ENCODE results near the gene ATF7IP.

The ATF7IP gene

DNA sequence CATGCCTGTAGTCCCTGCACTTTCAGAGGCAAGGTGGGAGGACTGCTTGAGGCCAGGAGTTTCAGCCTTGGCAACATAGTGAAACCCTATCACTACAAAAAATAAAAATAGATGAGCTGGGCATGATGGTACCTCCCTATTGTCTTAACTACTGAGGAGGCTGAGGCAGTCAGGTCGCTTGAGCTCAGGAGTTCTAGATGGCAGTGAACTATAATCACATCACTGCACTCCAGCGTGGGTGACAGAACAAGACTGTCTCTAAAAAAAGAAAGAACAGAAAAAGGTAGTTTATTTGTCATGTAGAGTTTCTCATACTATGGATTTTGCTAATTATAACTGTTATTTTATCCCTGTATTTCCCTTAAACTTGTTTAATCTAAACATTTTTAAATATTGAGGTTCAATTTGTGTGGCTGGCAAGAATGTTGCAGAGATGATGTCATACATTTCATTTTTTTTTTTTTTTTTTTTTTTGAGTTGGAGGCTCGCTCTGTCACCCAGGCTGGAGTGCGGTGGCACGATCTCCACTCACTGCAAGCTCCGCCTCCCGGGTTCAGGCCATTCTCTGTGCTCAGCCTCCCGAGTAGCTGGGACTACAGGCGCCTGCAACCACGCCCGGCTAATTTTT is 39.7 kb upstream of the ATF7IP start:
- TF ChIP-seq, protein P1, sequence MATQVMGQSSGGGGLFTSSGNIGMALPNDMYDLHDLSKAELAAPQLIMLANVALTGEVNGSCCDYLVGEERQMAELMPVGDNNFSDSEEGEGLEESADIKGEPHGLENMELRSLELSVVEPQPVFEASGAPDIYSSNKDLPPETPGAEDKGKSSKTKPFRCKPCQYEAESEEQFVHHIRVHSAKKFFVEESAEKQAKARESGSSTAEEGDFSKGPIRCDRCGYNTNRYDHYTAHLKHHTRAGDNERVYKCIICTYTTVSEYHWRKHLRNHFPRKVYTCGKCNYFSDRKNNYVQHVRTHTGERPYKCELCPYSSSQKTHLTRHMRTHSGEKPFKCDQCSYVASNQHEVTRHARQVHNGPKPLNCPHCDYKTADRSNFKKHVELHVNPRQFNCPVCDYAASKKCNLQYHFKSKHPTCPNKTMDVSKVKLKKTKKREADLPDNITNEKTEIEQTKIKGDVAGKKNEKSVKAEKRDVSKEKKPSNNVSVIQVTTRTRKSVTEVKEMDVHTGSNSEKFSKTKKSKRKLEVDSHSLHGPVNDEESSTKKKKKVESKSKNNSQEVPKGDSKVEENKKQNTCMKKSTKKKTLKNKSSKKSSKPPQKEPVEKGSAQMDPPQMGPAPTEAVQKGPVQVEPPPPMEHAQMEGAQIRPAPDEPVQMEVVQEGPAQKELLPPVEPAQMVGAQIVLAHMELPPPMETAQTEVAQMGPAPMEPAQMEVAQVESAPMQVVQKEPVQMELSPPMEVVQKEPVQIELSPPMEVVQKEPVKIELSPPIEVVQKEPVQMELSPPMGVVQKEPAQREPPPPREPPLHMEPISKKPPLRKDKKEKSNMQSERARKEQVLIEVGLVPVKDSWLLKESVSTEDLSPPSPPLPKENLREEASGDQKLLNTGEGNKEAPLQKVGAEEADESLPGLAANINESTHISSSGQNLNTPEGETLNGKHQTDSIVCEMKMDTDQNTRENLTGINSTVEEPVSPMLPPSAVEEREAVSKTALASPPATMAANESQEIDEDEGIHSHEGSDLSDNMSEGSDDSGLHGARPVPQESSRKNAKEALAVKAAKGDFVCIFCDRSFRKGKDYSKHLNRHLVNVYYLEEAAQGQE (IDR thresholded peaks at IDR 0.05; ENCODE audit: insufficient read depth in 1 of 2, low read depth in 2 of 2, low read length in 2 of 2), result no peak
- TF ChIP-seq POLR2AphosphoS5 (IDR thresholded peaks at IDR 0.05; ENCODE audit: low read depth, low read length) (no peak), FOXP2 (optimal IDR thresholded peaks at IDR 0.05; ENCODE audit: borderline replicate concordance, extremely low read depth, extremely low read length, insufficient read depth) (no peak)

DNA sequence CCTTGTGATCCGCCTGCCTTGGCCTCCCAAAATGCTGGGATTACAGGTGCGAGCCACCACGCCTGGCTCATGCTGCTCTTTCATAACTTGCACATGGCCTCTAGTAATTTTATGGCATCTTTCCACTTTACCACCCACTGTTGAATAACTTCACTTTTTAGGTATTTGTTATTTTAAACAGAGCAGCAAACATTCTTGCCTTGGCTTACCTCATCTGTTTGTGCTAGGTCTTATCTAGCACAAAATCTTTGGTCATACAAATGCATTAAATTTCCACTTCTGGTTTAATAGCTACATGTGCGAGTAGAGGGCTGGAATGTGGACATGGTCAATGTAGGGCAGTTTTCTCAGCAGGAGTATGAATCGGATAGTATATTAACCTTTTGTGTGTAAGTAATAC is 38.8 kb upstream of the ATF7IP start:
- no peak for TF ChIP-seq SIN3A (IDR thresholded peaks at IDR 0.05; ENCODE audit: borderline replicate concordance, insufficient read depth, low read length)
- TF ChIP-seq, protein P1 (IDR thresholded peaks at IDR 0.05; ENCODE audit: insufficient read depth in 1 of 2, low read depth in 2 of 2, low read length in 2 of 2), result no peak

DNA sequence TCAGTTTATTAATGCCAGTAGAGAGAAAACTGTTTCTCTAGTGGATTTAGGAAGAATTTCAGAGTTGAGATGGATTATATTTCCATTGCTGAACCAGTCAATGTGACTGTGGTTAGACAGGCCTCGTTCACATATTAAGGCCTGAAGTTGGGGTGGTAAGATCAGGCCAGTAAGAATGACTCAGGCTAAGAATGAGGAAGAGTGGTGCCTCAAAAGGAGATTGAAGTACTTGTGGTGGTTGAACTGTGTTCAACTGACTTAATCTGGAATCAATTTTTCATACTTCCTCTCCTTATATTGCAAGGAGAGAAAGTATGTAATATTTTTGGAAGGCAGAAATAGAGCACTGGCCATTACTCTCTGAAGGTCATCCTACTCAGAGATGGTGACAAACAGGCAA is 37.8 kb upstream of the ATF7IP start:
- TF ChIP-seq, protein P1 (IDR thresholded peaks at IDR 0.05; ENCODE audit: insufficient read depth in 1 of 2, low read depth in 2 of 2, low read length in 2 of 2), result no peak
- no peak for TF ChIP-seq FOXP2 (optimal IDR thresholded peaks at IDR 0.05; ENCODE audit: borderline replicate concordance, extremely low read depth, extremely low read length, insufficient read depth)
- no peak for TF ChIP-seq POLR2AphosphoS5 (IDR thresholded peaks at IDR 0.05; ENCODE audit: low read depth, low read length)
- TF ChIP-seq SIN3A (IDR thresholded peaks at IDR 0.05; ENCODE audit: borderline replicate concordance, insufficient read depth, low read length), result no peak
- no peak for TF ChIP-seq TAF1 (IDR thresholded peaks at IDR 0.05; ENCODE audit: borderline replicate concordance, insufficient read depth, low read length)

DNA sequence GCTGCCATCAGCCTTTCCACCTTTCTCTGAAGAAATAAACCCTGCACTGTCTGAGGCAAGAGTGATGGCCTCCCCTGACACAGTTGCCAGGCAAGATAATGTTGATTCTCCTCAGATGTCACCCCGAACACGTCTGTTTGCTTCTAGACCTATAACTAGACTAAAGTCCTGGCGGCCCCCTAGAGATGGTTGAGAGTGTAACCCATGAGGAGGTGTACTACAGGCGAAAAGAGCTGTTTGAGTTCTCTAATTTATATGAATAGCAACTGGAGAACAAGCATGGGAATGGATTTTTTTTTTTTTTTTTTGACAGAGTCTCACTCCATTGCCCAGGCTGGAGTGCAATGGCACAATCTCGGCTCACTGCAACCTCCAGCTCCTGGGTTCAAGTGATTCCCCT is 33.0 kb upstream of the ATF7IP start:
- no peak for TF ChIP-seq TAF1 (IDR thresholded peaks at IDR 0.05; ENCODE audit: borderline replicate concordance, insufficient read depth, low read length)
- no peak for TF ChIP-seq POLR2AphosphoS5 (IDR thresholded peaks at IDR 0.05; ENCODE audit: low read depth, low read length)

DNA sequence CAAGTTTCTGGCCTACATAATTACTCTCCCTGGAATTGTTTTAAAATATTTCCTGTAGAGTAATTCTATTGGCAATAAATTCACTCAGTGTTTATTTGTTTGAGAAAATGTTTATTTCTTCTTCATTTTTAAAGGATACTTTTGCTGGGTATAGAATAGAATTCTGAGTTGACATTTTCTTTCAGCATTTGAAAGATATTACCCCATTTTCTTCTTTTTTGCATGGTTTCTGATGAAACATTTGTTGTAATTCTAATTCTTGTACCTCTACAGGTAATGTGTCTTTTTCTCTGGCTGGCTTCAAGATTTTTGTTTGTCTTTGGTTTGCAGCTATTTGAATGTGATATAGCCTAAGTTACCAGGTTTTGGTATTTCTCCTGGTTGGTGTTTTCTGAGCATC is 25.1 kb upstream of the ATF7IP start:
- no peak for TF ChIP-seq FOXP2 (optimal IDR thresholded peaks at IDR 0.05; ENCODE audit: borderline replicate concordance, extremely low read depth, extremely low read length, insufficient read depth)
- TF ChIP-seq, protein P1 (IDR thresholded peaks at IDR 0.05; ENCODE audit: insufficient read depth in 1 of 2, low read depth in 2 of 2, low read length in 2 of 2), result no peak
- TF ChIP-seq SIN3A (IDR thresholded peaks at IDR 0.05; ENCODE audit: borderline replicate concordance, insufficient read depth, low read length), result no peak
- no peak for TF ChIP-seq TAF1 (IDR thresholded peaks at IDR 0.05; ENCODE audit: borderline replicate concordance, insufficient read depth, low read length)
- TF ChIP-seq POLR2AphosphoS5 (IDR thresholded peaks at IDR 0.05; ENCODE audit: low read depth, low read length), result no peak
